Measurements from ENCODE around the gene PPFIA1.

PPFIA1 gene

DNA sequence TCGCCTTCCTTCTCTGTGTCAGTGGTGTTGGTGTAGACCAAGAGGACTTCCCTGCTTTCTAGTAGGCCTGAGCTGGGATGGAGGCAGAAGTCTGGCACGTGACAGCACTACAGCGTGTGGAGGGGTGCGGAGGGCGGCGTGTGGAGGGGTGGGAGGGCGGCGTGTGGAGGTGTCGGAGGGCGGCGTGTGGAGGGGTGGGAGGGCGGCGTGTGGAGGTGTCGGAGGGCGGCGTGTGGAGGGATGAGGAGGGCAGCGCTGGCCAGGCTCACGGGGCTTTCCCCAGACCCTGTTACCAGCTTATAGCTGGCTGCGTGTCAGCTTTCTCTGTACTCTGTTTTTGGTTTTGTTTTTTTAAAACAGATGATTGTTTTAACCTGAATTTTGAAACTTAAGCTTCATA is 82.1 kb downstream of the PPFIA1 start:
- no peak for DNase-seq (ENCODE audit: low read depth, low spot score)
- TF ChIP-seq, protein P1, sequence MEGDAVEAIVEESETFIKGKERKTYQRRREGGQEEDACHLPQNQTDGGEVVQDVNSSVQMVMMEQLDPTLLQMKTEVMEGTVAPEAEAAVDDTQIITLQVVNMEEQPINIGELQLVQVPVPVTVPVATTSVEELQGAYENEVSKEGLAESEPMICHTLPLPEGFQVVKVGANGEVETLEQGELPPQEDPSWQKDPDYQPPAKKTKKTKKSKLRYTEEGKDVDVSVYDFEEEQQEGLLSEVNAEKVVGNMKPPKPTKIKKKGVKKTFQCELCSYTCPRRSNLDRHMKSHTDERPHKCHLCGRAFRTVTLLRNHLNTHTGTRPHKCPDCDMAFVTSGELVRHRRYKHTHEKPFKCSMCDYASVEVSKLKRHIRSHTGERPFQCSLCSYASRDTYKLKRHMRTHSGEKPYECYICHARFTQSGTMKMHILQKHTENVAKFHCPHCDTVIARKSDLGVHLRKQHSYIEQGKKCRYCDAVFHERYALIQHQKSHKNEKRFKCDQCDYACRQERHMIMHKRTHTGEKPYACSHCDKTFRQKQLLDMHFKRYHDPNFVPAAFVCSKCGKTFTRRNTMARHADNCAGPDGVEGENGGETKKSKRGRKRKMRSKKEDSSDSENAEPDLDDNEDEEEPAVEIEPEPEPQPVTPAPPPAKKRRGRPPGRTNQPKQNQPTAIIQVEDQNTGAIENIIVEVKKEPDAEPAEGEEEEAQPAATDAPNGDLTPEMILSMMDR (IDR thresholded peaks at IDR 0.05; ENCODE audit: low read depth, low read length) = no peak
- in situ Hi-C loops (cut with HindIII; ENCODE audit: low sequenced_read_pairs) = no loop called here
- no peak overlapping the region for H3K4me3 ChIP-seq (ENCODE audit: low read depth, low read length)

DNA sequence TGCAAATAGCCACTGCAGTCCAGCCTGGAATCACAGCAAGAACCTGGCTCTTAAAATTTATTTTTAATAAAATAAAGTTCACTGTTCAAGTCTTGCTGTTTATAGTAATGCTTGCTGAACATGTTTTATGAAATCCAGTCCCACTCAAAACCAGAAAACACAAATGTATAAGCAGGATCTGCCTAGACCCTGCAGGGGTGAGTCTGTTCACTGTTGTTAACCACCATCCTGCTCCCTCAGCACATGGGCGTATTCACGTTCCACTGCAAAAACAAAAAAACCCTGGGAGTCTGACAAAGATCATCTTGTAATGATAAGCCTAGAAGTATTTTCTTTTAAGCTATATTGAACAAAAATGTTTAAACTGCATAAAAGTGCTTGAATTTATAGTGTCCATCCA is 82.8 kb downstream of the PPFIA1 start:
- no peak overlapping the region for H3K4me3 ChIP-seq (ENCODE audit: low read depth, low read length)
- DNase-seq (ENCODE audit: low read depth, low spot score) = no peak
- in situ Hi-C loops (cut with HindIII; ENCODE audit: low sequenced_read_pairs) = no loop called here
- TF ChIP-seq, protein P1 (IDR thresholded peaks at IDR 0.05; ENCODE audit: low read depth, low read length) = no peak

DNA sequence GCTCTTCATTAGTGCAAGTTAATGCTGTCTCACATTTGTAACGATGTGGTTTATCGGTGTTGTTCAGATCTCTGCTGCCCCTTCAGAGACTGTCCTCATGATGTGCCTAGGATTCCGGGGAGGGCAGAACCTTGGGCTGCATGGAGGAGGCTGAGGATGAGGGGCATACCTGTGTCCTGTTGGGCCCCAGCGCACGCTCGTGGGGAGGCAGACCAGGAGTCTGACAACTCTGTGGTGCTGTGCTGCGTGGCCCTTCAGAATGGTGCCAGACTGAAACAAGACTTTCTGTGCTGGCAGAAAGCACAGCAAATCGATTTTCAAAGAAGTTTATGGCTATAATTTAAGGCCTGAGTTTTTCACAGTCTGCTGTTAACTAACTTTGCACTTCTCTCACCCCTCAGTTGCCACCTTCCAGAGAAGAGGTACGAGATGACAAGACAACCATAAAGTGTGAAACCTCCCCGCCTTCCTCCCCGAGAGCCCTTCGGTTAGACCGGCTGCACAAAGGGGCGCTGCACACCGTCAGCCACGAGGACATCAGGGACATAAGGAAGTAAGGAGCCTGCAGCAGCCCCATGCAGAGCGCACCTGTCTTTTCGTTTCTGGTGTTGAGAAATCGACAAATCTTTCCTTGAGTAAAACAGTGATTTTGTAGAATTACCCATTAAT is 83.5 kb downstream of the PPFIA1 start:
- no peak for DNase-seq (ENCODE audit: low read depth, low spot score)
- in situ Hi-C loops (cut with HindIII; ENCODE audit: low sequenced_read_pairs) = no loop called here
- H3K4me3 ChIP-seq (ENCODE audit: low read depth, low read length) = no peak overlapping the region
- TF ChIP-seq, protein P1 (IDR thresholded peaks at IDR 0.05; ENCODE audit: low read depth, low read length) = no peak

DNA sequence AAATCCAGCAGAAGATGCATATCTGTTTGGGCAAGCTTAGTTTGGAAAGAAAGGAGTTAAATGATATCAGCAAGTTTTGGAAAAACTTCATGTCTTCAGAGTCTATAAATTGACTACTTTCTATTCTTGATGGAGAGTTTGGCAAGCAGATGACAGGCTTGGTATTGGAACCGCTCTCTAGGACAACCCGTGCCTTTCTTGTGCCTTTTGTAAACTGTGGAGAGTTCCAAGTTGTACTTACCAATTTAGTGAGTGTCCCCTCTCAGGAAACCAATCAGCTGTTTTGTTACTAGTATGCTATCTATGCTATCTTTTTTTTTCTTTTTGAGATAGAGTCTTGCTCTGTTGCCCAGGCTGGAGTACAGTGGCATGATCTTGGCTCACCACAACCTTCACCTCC is 84.1 kb downstream of the PPFIA1 start:
- H3K4me3 ChIP-seq (ENCODE audit: low read depth, low read length) = no peak overlapping the region
- TF ChIP-seq, protein P1 (IDR thresholded peaks at IDR 0.05; ENCODE audit: low read depth, low read length) = no peak
- no peak for DNase-seq (ENCODE audit: low read depth, low spot score)
- in situ Hi-C loops (cut with HindIII; ENCODE audit: low sequenced_read_pairs) = no loop called here

DNA sequence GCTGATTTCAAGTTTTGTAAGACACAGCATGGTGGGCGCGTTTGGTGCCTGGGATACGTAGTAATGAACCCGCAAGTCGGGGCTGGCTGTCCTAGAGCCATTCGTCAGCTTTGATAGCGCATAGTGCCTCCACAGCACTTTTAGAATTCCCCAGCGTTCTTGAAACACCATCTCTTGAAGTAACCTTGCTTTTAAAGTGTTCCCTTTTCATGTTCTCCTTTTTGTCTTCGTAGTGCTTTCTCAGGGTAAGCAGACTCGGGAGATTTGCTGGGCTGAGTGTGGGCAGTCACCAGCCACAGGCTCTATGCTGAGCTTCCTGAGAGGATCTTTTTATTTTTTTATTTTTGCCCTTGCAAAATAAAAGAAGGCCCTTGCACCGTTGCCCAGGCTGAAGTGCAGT is 88.3 kb downstream of the PPFIA1 start:
- in situ Hi-C loops (cut with HindIII; ENCODE audit: low sequenced_read_pairs) = no loop called here
- H3K4me3 ChIP-seq (ENCODE audit: low read depth, low read length) = no peak overlapping the region
- DNase-seq (ENCODE audit: low read depth, low spot score) = no peak
- TF ChIP-seq, protein P1 (IDR thresholded peaks at IDR 0.05; ENCODE audit: low read depth, low read length) = no peak

DNA sequence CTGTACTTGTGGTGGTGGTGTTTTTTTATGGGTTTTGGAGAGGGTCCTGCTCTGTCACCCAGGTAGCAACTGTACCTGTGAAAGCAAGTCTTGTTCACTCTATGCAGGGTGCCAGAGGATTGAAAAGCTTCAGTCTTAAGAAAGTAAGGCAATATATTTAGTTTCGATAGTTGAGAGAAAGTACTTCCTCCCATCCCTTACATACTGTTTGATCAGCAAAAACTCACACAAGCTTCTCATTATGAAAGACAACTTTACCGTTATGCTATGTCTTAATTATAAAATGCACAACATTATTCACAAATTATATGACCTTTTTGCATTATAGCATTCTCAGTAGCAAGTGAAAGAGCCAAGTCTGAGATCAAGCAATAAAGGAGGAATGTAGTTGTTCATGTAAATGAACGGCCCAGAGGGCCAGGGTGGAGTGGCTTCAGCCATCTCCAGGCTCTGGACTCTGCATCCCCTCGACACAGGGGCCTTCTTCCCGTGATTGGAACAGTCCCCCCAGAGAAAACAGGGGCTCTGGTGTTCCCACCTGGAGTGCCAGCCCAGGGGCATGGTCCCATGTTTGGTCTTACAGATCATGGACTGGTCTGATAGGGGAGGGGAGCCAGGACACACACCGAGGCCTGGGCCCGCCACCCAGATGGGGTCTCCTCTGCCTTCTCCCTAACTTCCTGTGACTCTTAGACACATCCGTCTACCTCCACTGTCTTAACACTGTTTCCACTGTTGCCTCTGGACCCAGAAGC is 89.1 kb downstream of the PPFIA1 start:
- no peak overlapping the region for H3K4me3 ChIP-seq (ENCODE audit: low read depth, low read length)
- in situ Hi-C loops (cut with HindIII; ENCODE audit: low sequenced_read_pairs) = no loop called here
- TF ChIP-seq, protein P1 (IDR thresholded peaks at IDR 0.05; ENCODE audit: low read depth, low read length) = no peak
- no peak for DNase-seq (ENCODE audit: low read depth, low spot score)
